Fibroblast of skin of back (primary cell): Measurements from ENCODE around the gene PNPLA1.

ENCODE experiments used
- DNase-seq: peaks from one replicate; pipeline ENCODE4 v3.0.0-alpha.2; 2013

Gene PNPLA1

DNA sequence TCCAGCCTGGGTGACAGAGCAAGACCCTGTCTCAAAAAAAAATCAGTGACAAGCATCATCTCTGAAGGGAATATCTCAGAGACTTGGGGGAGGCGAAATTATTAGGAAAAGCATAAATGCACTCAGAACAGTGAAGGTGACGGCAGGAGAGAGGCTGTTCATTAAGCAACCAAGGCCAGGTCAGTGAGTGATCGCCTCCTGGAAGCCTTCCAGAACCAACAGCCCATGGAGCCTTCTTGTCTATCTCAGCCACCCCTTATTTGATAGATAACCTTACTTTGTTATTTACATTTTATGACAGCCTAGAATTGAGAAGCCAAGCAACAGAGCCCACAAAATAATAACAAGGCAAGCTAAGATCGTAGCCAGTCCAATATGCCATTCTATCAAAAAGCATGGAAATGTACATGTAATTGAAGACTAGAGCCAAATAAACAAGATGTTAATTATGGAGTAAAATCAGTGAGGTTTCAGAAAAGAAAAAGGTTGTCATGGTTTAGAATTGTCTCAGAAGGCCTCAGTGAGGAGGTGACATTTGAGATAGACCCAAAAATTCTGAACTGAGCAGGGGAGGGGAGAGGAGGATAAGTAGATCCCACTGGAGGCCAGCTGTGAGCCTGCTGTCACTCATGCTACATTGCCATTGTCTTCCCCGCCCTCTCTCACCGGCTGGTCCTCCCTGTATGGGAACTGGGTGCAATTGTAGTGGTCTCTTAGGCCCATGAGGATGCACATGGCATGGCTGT lies 49.0 kb downstream of the PNPLA1 start:
- no peak for DNase-seq

DNA sequence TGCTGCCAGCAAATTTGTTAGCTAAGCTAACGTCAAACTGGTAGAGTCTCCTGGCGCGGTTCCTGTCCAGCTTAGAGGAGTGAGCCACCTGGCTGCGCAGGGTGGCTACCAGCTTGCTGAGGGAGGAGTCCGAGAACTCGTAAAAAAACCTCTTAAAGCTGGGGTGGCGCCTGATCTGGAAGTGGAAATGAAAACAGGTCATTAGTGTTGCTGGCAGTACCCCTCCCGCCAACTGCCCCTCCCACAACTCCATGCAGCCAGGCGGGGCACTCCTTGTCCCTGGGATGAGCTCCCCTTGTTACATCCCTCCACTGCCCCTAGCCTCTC lies 49.5 kb downstream of the PNPLA1 start:
- no peak for DNase-seq

DNA sequence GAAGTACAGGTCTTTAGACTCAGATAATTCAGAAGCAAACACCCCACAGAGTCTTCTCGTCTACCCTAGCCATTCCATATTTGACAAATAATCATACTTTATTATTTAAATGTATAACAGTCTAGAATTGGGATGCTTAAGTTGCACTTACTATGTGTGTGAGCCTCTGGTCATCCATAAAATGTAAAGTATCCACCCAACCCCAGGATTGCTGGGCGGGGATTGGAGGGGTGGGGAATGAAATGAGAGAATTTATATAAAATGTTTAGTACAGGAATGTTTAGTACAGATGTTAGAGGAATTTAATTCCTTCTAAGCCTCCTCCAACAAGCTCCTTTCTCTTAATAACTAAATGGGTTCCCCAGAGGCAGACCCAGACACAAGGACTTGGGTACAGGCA lies 50.0 kb downstream of the PNPLA1 start:
- no peak for DNase-seq

DNA sequence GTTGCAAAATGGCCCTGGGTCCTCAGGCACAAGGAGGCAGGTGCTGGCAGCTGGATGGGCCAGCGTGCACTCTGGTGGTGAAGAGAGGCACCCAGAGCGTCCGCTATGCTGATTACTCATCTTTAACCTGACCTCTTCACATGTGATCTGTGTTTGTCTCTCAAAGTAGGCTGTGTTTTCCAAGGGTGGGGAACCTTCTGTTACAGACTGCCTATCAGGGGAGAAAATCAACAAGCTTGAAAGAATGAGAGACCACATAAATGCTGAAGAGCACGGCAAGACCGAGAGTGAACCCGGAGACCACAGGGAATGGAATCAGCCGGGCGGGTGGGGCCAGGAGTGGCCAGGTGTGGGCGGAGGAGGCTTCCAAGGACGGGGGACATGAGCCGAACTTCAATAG lies 50.6 kb downstream of the PNPLA1 start:
- DNase-seq = no peak

DNA sequence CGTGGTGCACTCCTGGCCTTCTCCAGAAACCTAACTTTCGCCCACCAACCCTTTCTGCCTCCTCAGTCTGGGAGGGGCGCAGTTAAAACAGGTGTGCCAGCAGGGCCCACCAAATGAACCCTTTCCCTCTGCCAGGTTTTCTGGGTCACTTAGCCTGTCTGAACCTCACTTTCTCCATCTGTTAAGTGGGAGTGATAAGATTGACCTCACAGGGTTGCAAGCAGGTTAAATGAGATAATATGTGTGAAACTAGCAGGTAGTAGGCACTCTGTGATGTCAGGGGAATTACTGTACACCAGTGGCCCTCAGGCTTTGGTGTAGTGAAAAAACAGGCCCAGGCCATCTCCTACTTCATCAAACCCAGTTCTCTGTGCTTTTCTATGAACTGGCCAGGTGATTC lies 52.7 kb downstream of the PNPLA1 start:
- DNase-seq = no peak

GRCh38 chr6:36323062-36323461 lies 53.2 kb downstream of the PNPLA1 start:
- peak; percentile 10 for DNase-seq

GRCh38 chr6:36324191-36324590 lies 54.3 kb downstream of the PNPLA1 start:
- no peak for DNase-seq

DNA sequence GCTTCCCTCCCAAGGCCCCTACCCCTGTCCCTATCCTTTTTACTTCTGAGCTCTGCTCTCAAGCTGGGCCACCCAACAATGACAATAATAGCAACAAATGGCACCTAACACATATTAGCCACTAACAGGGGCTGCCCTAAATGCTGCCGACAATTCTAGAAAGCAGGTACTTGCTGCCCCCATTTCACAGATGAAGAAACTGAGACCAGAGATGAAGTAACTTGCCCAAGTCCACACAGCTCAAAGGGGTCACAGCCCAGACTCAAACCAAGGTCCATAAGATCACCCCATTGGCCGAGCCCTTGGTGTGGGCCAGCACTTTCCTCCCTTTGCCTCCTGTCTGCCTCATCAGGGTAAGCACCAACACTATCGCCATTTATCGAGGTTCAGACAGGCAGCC lies 54.9 kb downstream of the PNPLA1 start:
- DNase-seq = no peak

- DNase-seq = peak; percentile 10
Measured at GRCh38 chr6:36326356-36326995, 56.6 kb downstream of the PNPLA1 start.

DNA sequence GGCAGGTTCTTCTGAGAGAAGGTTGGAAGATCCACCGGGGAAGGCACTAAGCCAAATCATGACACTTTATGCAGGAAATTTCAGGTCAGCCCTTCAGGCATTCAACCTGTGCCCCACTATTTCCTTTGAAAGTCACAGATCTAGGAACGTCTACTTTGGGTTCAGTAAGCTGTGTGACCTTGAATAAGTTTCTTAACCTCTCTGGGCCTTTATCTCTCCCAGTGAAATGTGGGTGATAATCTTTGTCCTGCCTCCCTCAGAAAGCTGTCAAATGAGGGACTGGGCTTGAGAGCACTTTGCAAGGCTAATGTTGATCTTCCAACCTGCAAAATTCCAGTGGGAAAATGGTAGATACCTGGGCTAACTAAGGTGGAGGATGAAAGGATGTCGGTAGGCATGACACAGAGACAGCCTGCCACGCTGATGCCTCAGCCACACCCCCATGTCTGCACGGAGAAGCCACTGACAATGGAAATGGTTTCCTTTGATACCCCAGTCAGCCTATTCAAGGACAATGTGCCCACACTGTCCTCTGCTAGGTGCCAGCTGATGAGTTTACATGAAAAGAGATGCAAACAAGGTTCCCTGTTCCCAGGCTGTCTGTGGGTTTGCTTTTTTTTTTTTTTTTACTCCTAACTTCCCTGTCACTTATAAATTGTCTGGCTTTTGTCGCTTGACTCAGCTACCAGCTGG lies 57.5 kb downstream of the PNPLA1 start:
- DNase-seq = no peak

GRCh38 chr6:36327919-36328236 lies 58.0 kb downstream of the PNPLA1 start:
- DNase-seq = no peak

DNA sequence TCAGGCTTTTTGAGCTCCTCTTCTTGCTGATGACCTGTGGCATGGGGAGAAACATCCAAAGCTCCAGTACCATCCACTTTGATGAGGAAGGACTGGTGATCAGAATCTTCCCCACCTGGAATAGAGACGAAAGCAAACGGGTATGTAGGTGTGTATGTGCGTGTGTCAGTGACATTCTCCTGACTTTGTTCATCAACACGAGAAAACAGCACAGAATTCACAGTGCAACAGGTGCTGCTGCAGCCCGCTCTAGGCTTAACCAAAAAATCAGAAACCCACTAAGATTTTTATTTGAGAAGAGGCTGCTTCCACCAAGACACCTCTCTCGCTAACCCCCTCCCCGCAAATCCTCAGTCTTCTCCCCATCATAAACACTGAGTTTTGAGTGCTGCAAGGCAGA lies 58.7 kb downstream of the PNPLA1 start:
- no peak for DNase-seq

GRCh38 chr6:36329798-36330291 lies 60.0 kb downstream of the PNPLA1 start:
- no peak for DNase-seq

- DNase-seq = no peak
Measured at GRCh38 chr6:36330366-36330765, 60.5 kb downstream of the PNPLA1 start.

- no peak for DNase-seq
Measured at GRCh38 chr6:36331381-36331780, 61.5 kb downstream of the PNPLA1 start.

DNA sequence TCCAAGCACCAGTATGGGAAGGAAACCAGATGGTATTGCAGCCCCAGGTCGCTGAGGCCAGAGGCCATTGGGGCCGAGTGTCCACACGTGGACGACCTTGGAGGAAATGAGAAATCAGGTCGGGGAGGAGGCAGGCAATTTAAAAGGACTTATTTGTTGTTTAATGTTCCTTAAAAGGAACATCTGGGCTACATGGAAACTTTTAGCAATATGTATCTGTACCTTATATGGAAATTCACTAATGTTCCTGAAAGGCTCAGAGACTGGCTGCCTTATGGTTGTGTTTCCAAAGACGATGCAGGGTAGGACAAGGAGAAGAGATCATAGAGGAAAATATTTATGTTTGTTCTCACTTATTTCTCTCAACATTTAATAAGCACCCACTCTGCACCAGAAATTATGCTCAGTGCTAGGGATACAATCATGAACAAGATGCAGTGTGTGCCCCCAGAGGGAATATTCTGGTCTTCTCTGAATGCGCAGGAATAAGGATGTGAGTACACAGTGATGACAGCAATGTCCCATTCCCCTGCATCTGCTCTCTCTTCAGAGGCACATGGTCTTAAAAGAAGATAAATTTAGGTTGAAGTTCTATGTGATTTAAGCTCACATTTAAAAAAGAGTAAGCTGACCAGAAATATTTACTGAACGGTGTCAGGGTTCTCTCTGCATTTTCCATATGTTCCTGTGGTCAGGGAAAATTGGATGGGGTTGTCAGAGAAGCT lies 63.5 kb downstream of the PNPLA1 start:
- no peak for DNase-seq

DNA sequence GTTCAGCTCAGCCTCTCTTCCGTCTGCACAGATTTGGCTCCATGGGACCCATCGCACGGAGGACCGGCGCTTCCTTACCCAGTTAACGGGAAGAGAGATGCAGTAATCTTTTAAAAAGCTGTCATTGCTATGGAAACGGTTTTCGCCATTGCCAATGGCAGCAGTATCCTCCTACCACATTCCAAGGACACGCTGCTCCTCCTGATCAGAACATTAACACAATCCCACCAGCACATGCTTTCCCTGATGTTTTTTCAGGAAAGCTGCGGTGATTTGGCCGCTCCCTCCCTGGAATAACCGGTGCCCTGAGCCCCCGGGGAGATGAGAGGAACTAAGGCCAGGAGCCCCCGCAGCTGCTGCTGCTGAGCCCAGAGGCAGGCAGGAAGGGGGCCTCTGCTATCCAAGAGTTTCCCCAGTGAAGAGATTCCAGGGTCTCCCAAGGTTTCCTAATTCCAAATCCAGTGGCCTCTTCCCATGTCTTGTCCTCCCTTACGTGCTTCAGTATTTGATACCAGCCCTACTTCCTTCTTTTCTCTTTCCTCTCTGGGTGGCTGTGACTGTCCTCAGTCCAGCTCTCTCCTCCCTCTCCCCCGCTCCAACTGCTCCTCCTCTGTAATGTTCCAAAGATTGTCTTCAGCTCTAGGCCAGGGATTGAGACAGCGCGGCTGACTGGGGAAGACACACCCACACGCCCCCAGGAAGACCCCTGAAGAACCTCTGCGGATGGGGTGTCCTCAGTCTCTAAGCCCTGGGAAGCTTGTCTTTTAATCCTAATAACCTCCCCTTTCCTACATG lies 64.3 kb downstream of the PNPLA1 start:
- peak; percentile 21 for DNase-seq

- DNase-seq = no peak
Measured at GRCh38 chr6:36334832-36335459, 65.1 kb downstream of the PNPLA1 start.

GRCh38 chr6:36335465-36336207 lies 65.8 kb downstream of the PNPLA1 start:
- no peak for DNase-seq

DNA sequence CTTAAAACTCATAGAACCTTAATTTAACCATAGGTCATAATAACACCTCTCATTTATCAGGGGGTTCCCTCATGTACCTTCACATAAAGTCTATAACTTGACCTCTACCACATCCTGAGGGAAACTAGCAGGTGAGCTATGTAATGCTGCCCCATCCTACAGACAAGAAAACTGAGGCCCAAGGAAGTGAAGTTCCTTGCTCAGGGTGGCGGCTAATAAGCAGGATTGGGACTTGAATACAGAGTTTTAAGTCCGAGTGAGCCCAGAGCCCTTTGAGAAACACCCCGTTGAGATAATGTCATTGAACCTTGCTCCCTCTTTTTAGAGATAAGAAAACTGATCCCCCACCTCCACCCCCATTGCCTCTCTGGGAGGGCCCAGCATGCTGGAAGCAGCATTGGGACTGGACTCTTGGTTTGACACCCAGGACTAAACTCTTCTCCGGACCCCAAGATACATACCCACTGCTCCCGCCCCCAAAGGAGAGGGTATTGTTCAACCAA lies 66.4 kb downstream of the PNPLA1 start:
- DNase-seq = no peak

GRCh38 chr6:36336779-36337241 lies 67.0 kb downstream of the PNPLA1 start, which contains the start of gene BNIP5:
BNIP5 (minus strand) TSS chr6:36336888; CDS start chr6:36330690, 6,198 bp downstream.
- no peak for DNase-seq
